K562 (cell line): Measurements from ENCODE around the gene RGS3. TPM values are rescaled to one million over a fixed set of nuclear protein-coding genes. Genes with fewer than 3 reads are reported as not detected.

Experiments
- ATAC-seq: fragments of 200-7000 bp; cut with Tn5 transposase; 3 replicates; pipeline ENCODE4 v1.9.1; 2020; ENCODE audit warnings: moderate library complexity
- BruUV-seq: library from RNA; stranded (reverse); fragments of 400-500 nt; replicated peaks from 2 replicates; lab custom pipeline; 2021; lab: Mats Ljungman, UMichigan
- CTCF ChIA-PET: fragments of 300-600 bp; formaldehyde crosslinking; extraction: SDS; loops from one replicate; lab custom pipeline; 2021; ENCODE audit warnings: low intra/inter-chr PET ratio; lab: Yijun Ruan, JAX
- POLR2A ChIA-PET: fragments of 300-600, 350-650 bp; sonication (Branson Sonifier 250); formaldehyde crosslinking; extraction: SDS; loops from one replicate; lab custom pipeline; 2021; ENCODE audit warnings: antibody characterized with exemption, inconsistent platforms; lab: Yijun Ruan, JAX
- DNase-seq, 4 experiments: peaks; one replicate each; pipeline versions ENCODE4 v3.0.0 to v3.0.0-alpha.2; 2011 to 2018; ENCODE audit warnings: low spot score in 3 of 4, mixed read lengths in 3 of 4; ENCODE audit errors: extremely low read depth in 1 of 4
- FAIRE-seq: peaks from 2 replicates; lab custom pipeline; 2011; peaks lifted over from hg19 to GRCh38; lab: Jason Lieb, UNC
- H2AFZ ChIP-seq: 2 replicates; pipeline ENCODE4 v1.6.0; 2011; ENCODE audit warnings: low read depth, low read length, control low read depth, inconsistent platforms
- H3K27ac ChIP-seq: fragments of 200-600 bp; 3 replicates; pipeline ENCODE4 v1.8.0; 2011; ENCODE audit warnings: low read depth, mild to moderate bottlenecking, control low read depth, inconsistent platforms, low read length, moderate library complexity, mixed read lengths; ENCODE audit errors: extremely low read depth
- H3K27me3 ChIP-seq, 2 experiments: fragments of 300-600 bp in 1 of 2; 2 replicates in 1 of 2; 3 replicates in 1 of 2; pipeline versions ENCODE4 v1.6.0 to v1.8.0; 2011; ENCODE audit warnings: inconsistent platforms in 2 of 2, low read length in 2 of 2, mild to moderate bottlenecking in 1 of 2, mixed read lengths in 1 of 2, moderate library complexity in 1 of 2; ENCODE audit not compliant: control insufficient read depth in 2 of 2, insufficient read depth in 2 of 2
- H3K36me3 ChIP-seq: fragments of 300-600 bp; 3 replicates; pipeline ENCODE4 v1.8.0; 2011; ENCODE audit warnings: mild to moderate bottlenecking, low read length, inconsistent platforms; ENCODE audit not compliant: control insufficient read depth, insufficient read depth
- H3K4me1 ChIP-seq, 2 experiments: fragments of 200-600 bp in 1 of 2; replicated peaks in 1 of 2; 2 replicates in 1 of 2; 3 replicates in 1 of 2; pipeline versions ENCODE4 v1.5.1 to v1.8.0; 2011; ENCODE audit warnings: inconsistent platforms in 2 of 2, low read length in 2 of 2, mild to moderate bottlenecking in 1 of 2, mixed read lengths in 1 of 2, moderate library complexity in 1 of 2; ENCODE audit not compliant: control insufficient read depth in 2 of 2, insufficient read depth in 2 of 2
- H3K4me2 ChIP-seq: 2 replicates; pipeline ENCODE4 v1.6.1; 2011; ENCODE audit warnings: low read length, control low read depth, inconsistent platforms, mixed read lengths; ENCODE audit not compliant: insufficient read depth
- H3K4me3 ChIP-seq: fragments of 200-600 bp; sonication (generic), shearing (Covaris generic); 2 replicates; pipeline ENCODE4 v1.5.1; 2016; ENCODE audit warnings: control low read depth, inconsistent platforms
- H3K79me2 ChIP-seq: fragments of 200-600 bp; 3 replicates; pipeline ENCODE4 v1.8.0; 2011; ENCODE audit warnings: low read length, inconsistent platforms; ENCODE audit not compliant: control insufficient read depth, insufficient read depth
- H3K9ac ChIP-seq, 2 experiments: 2 replicates each; pipeline versions ENCODE4 v1.6.0 to v1.6.1; 2011; ENCODE audit warnings: low read depth in 2 of 2, low read length in 2 of 2, control low read depth in 1 of 2, inconsistent platforms in 1 of 2, mild to moderate bottlenecking in 1 of 2, mixed read lengths in 1 of 2; ENCODE audit not compliant: insufficient read depth in 1 of 2
- H3K9me1 ChIP-seq: one replicate; pipeline ENCODE4 v1.6.0; 2011; ENCODE audit warnings: inconsistent platforms, mild to moderate bottlenecking, low read length, moderate library complexity; ENCODE audit not compliant: control insufficient read depth, insufficient read depth
- H3K9me3 ChIP-seq: replicated peaks from 2 replicates; pipeline ENCODE4 v1.5.1; 2011; ENCODE audit warnings: low read depth, low read length, inconsistent platforms; ENCODE audit not compliant: control insufficient read depth, insufficient read depth
- H4K20me1 ChIP-seq: replicated peaks from 2 replicates; pipeline ENCODE4 v1.6.1; 2011; ENCODE audit warnings: low read length, inconsistent platforms, mixed read lengths; ENCODE audit not compliant: control insufficient read depth, insufficient read depth
- CBX8 ChIP-seq: fragments of 200-600 bp; sonication (generic); IDR thresholded peaks from 2 replicates; pipeline ENCODE4 v1.6.1; 2012; ENCODE audit warnings: borderline replicate concordance, mixed run types, low read depth, mild to moderate bottlenecking, moderate library complexity, mixed read lengths, low read length, control low read depth, inconsistent platforms; ENCODE audit not compliant: poor library complexity, severe bottlenecking; ENCODE audit errors: extremely low read depth
- CTBP1 ChIP-seq: fragments of 450-650 bp; IDR thresholded peaks from 2 replicates; pipeline ENCODE4 v1.6.1; 2016; ENCODE audit warnings: borderline replicate concordance
- ETV1 ChIP-seq: fragments of 450-650 bp; conservative IDR thresholded peaks from 2 replicates; pipeline ENCODE4 v1.6.1; 2016; ENCODE audit warnings: missing genetic modification characterization, control low read depth, low read depth, missing compliant biosample characterization
- MAX ChIP-seq: sonication (generic); formaldehyde crosslinking; IDR thresholded peaks from 2 replicates; pipeline ENCODE4 v1.9.0; 2022; ENCODE audit warnings: mild to moderate bottlenecking, missing genetic modification reagents
- RNF2 ChIP-seq: sonication (generic); IDR thresholded peaks from 2 replicates; pipeline ENCODE4 v1.6.1; 2016
- WGBS: fragments of 100-300 bp; shearing (Covaris generic); methylation state at CpG from one replicate; pipeline ENCODE4 v1.1.6; 2016; ENCODE audit warnings: low coverage, mixed read lengths; ENCODE audit not compliant: insufficient coverage; ENCODE audit errors: missing lambda C conversion rate; 5-methylcytosine and 5-hydroxymethylcytosine counted together
- in situ Hi-C: fragments of 300-500 bp; cut with MboI; formaldehyde crosslinking; loops from 4 replicates; pipeline ENCODE4 v1.15.0; 2018; ENCODE audit warnings: inconsistent platforms, mixed read lengths
- intact Hi-C: fragments of 100-400 bp; cut with micrococcal nuclease; formaldehyde crosslinking; loops from 2 replicates; pipeline ENCODE4 v1.14.2; 2022
- polyA plus RNA-seq, 8 experiments: library from polyadenylated mRNA; depleted of rRNA in 4 of 8; stranded (reverse) in 5 of 8; unstranded in 3 of 8; fragments of >200 nt; fragmentation: Nextera tagmentation in 2 of 8; fragmentation: Illumina TruSeq in 1 of 8; extraction: Ambion mirVana in 2 of 8; extraction: Trizol in 1 of 8; gene quantifications; 2 replicates each; pipeline versions ENCODE4 v1.2.1 to v1.2.3, GENCODE V29; 2011 to 2014; ENCODE audit warnings: inconsistent platforms in 1 of 8, missing spikeins in 1 of 8
- total RNA-seq, 7 experiments: library from RNA; depleted of rRNA in 6 of 7; stranded (reverse); fragments of >200 nt in 6 of 7; fragmentation: Illumina TruSeq in 2 of 7; extraction: Trizol in 2 of 7; gene quantifications; 2 replicates each; pipeline versions ENCODE4 v1.2.1 to v1.2.3, GENCODE V29; 2011 to 2021; ENCODE audit warnings: low replicate concordance in 1 of 7

RGS3 gene
- total and polyA plus RNA-seq, 9 of the 15 experiments (the other 6 are each of a cell fraction or from before 2014, with no cell fraction given), result 0.08 to 2.9 (median 0.95) TPM

- WGBS, result 3% methylated on average over 8 of the region's 8 CpGs
Observed at GRCh38 chr9:113513111-113513510, 49.6 kb downstream of the RGS3 start.

GRCh38 chr9:113513536-113513935, 50.0 kb downstream of the RGS3 start:
- H3K4me1 ChIP-seq, result peaks cover 0 to 3% of the 10 kb centered on the region in 2 experiments; a peak in 1 of 5 replicates
- ATAC-seq, result no peak
- no TSS peak for BruUV-seq
- no peak overlapping the region for H3K4me3 ChIP-seq
- intact Hi-C loops (no loop called here), in situ Hi-C loops (no loop called here)
- no peaks in the 10 kb centered on the region for H3K9me3 ChIP-seq
- no peak for FAIRE-seq
- DNase-seq, result no peak
- no peak overlapping the region for H3K4me2 ChIP-seq
- H3K9me1 ChIP-seq, result no peaks in the 10 kb centered on the region
- H3K27ac ChIP-seq, result no peak overlapping the region
- H4K20me1 ChIP-seq, result no peaks in the 10 kb centered on the region
- POLR2A ChIA-PET, result interaction anchor here (0.6 to 1.5 kb wide), 3 partner anchors 9 to 11 kb away, joined by 3 read pairs; no protein-coding TSS in a partner anchor
- H3K27me3 ChIP-seq, result peaks cover 41 to 76% of the 10 kb centered on the region in 2 experiments; a peak in 4 of 5 replicates
- no peak overlapping the region for H2AFZ ChIP-seq
- CTCF ChIA-PET, result no interaction called here
- no peaks in the 10 kb centered on the region for H3K79me2 ChIP-seq
- no peaks in the 10 kb centered on the region for H3K36me3 ChIP-seq
- TF ChIP-seq CBX8 (peak; percentile 86), CTBP1 (no peak), ETV1 (tag) (no peak)
- H3K9ac ChIP-seq, result no peak overlapping the region
- 10% methylated on average over 2 of the region's 2 CpGs for WGBS

More at GRCh38 chr9:113513111-113513510, 49.6 kb downstream of the RGS3 start:
- Histone ChIP-seq H4K20me1 (no peaks in the 10 kb centered on the region), H3K9me3 (no peaks in the 10 kb centered on the region), H3K4me2 (no peak overlapping the region), H3K4me1 (peaks cover 0 to 3% of the 10 kb centered on the region in 2 experiments; a peak in 1 of 5 replicates), H3K27ac (no peak overlapping the region), H3K27me3 (peaks cover 46 to 78% of the 10 kb centered on the region in 2 experiments), H2AFZ (no peak overlapping the region), H3K79me2 (no peaks in the 10 kb centered on the region), H3K9me1 (no peaks in the 10 kb centered on the region), H3K36me3 (no peaks in the 10 kb centered on the region), H3K4me3 (no peak overlapping the region), H3K9ac (no peak overlapping the region)
- ATAC-seq, result no peak
- POLR2A ChIA-PET, result interaction anchor here (0.6 to 1.5 kb wide), 3 partner anchors 9 to 11 kb away, joined by 3 read pairs; no protein-coding TSS in a partner anchor
- FAIRE-seq, result no peak
- DNase-seq, result no peak
- BruUV-seq, result no TSS peak
- CTCF ChIA-PET, result no interaction called here
- TF ChIP-seq RNF2 (peak; percentile 35; the same call in 1 of the 2 replicates), MAX (CRISPR knock-in tag) (no peak)
- intact Hi-C loops, result no loop called here
- in situ Hi-C loops, result no loop called here
